Fibroblast of gingiva (primary cell): ENCODE measurements around the gene MTCH2.

Experiments
- DNase-seq: peaks from one replicate; pipeline ENCODE4 v3.0.0-alpha.2; 2011; ENCODE audit warnings: low read depth

MTCH2 gene

DNA sequence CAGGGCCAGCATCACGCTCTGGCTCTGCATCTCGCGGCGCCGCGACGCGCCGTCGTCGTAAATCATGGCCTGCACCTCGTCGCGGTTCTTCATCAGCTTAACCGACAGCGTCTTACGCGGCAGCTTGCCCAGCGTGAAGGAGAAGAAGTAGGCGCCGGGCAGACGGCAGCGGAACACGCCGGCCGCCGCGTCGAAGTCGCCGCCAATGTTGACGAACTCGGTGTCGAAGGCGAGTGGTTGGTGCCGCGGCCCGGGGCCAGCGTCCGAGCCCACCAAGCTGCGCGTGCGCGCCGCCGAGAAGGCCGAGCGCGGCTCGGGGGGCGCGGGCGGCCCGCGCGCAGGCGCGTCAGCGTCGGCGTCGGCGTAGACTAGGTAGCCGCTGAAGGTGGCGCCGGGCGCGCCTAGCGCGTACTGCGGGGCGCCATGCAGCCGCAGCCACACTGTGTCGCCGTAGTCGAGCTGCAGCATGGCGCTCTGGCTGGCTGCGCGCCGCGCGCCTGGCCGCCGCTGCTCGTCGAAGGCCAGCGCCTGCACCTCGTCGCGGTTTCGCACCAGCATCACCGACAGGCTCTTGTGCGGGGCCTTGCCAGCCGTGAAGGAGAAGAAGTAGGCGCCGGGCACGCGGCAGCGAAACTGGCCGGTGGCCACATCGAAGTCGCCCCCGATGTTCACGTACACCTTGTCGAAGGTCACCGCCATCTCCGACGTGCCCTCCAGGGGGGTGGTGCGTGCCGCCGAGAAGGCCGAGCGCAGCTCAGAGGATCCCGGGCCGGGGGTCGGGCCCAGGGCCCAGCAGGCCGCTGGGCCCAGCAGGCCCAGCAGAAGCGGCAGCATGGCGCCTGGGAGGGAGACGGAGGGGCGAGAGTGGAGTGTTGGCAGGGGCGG lies 52.1 kb downstream of the MTCH2 start:
- DNase-seq: no peak

DNA sequence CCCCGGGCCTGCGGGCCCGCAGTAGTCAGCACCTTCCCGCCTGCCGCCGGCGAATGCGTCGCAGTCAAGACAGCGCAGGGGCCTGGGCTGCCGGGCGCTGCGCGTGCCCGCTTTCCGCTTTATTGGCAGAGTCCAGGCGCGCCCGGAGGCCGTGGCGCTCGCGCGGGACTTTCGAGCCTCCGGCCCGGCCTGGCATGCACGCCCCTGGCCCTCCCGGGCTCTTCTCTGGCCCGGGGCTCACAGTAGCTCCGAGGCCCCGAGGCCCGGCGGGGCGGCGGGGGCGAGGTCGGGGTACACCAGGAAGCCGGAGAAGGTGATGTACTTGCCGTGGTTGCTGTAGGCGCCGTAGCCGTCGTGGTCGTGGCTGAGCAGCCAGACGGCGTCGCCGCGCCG lies 52.8 kb downstream of the MTCH2 start:
- DNase-seq: no peak

DNA sequence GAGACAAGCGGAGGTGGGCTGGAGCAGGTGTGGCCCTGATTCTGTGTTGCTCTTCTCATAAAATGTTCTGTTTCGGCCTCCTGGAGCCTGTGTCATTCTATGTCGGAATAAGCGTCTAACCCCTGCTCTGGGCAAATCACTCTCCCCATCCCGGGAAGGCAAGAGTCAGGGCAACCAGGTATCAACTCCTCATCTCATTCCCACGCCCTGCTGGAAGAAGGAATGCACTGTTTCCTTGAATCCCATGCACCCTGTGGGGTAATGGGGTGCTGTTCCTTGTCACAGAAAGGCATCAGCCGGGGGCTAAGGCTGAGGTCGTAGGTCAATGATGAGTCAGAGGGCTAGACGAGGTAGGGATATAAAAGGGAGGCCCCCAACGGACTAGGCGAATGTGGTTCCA lies 53.2 kb downstream of the MTCH2 start:
- no peak for DNase-seq

DNA sequence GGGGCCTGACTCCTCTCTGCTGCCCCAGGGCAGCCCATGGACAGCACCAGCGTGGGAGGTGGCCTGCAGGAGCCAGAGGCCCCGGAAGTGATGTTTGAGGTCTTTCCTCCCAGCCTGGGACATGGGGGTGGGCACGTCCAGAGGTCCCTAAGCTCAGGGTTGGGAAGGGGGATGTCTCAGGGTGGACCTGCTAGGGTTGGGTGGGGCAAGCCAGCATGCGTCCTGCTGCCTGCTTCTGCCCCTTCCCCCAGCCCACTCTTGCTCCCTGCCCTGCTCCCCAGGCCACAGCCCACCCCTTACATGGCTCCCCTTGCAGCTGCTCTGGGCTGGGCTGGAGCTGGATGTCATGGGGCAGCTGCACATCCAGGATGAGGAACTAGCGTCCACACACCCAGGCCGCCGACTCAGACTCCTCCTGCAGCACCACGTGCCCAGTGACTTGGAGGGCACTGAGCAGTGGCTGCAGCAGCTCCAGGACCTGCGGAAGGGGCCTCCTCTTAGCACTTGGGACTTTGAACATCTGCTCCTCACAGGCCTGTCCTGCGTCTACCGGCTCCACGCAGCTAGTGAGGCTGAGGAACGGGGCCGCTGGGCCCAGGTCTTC lies 54.5 kb downstream of the MTCH2 start:
- DNase-seq: no peak

DNA sequence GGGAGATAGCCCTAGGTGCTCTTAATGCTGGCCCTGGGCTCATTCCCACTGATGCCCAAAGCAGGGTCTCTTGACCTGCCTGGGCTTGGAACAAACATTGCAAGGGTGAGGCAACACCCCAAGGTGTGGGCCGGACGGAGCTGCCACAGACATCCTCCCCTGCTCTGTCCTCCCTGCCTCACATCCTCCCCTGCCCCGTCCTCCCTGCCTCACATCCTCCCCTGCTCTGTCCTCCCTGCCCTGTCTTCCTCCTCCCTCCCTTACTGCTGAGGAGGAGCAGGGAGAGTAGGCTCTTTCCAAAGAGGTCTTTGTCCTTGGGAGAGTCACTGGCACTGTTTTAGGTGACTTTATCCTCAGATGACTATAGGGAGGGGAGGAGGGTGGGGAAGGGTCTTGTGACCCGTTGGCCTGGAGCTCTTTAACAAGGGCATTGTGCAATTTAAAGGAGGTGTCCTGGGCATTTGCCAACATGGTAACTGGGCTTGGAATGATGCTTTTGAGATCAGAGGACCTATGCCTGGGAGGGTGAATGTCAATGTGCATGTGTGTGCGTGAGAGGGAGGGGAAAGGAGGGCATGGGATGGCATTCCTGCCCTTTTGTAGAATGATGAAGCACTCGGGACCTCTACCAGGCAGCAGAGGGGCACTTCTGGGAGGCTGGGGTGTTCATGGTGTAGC lies 55.2 kb downstream of the MTCH2 start:
- no peak for DNase-seq

DNA sequence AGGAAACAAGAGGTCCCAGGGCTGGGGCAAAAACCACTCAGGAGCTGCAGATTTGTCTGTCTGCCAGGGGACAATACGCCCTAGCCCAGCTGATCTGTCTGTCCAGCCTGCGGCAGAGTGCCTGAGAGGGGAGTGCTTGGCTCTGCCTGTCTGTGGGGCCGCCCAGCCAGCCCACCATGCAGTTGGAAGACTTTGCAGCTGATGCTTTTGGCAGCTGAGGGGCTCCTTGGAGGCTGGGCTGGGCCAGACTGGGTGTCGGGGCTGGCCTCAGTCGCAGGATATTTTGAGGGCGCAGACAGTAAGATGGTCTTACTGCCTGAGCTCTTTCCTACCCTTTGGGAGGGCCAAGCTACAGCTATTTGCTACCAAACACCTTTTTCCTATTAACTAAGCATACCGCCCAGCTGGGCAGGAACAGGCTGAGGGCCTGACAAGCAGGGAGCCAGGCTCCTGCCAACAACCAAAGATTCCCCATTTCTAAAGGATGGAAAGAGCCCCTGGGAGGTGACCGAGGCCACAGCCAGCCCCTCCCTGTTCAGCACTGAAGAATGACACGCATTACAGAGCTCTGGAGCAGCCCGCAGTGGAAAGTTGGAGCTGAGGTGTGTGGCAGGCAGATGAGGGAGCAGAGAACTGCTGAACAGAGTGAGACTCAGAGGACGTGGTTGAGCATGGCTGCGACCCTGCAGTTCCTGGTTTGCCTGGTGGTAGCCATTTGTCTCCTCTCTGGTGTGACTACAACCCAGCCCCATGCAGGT lies 56.1 kb downstream of the MTCH2 start, which contains the start of gene FAM180B:
FAM180B (plus strand) TSS at position 581 of the 758 bp plus-strand sequence; CDS start at position 672, 91 bp downstream.
- peak; percentile 23 for DNase-seq

DNA sequence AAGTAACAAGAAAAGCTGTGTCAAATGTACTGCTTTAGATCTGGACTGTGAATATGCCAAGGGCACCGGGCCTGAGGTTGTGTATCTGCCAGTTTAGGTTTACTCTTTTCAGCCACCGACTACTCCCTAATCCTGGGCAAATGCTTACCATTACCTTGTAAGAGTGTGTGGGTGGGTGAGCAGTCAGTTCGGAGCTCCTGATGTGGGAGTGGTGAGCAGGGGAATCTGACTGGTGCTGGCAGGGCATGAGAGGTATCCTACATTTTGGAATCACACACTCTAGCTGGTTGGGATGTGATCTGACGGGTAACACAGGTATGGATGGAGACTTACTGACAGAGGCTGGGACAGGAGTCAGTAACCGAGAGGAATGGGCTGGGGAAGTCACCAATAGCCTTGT lies 58.5 kb downstream of the MTCH2 start:
- no peak for DNase-seq

DNA sequence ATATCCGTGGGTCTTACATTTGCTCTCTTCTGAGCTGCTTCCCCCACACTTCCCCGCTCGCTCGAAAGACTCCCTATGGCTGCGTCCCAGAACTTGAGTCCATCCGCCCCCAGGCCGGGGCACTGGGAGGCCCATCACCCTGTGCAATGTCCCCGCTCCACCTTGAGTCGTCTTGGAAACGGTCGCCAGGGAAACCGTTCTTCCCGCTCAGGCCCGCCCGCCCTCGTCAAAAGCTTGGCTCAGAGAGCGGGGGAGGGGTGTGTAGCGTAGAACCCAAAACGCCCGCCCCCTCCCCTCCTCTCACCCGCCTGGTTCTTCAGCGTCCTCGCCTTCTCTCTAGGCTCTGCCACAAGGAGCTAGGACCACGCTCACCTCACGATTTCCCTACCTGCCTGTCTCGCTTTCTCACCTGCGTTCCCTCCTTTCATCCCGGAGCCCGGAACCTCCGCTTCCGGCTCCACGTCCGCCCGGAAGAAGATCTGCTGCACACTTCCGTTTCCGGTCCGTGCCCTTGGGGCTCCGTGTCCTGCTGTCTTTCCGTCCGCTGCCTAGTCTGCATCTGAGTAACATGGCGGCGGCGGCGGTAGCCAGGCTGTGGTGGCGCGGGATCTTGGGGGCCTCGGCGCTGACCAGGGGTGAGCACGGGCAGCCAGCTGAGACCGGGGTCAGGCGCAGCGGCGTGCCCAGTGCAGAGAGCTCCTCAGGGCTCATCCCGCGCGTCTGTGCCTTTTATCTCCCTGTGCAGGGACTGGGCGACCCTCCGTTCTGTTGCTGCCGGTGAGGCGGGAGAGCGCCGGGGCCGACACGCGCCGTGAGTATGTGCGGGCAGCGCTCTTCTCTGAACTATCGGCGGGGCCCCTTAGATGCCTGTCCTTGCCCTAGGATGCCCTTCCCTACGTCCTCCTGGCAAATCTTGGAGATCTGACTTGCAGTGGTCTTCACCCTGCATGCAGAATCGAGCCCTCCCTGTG lies 63.5 kb downstream of the MTCH2 start, which contains the start of the genes KBTBD4 and NDUFS3:
KBTBD4 (minus strand) TSS at position 447 of the 971 bp plus-strand sequence; CDS start at position 428, 19 bp downstream.
NDUFS3 (plus strand) TSS at position 551 of the 971 bp plus-strand sequence; CDS start at position 569, 18 bp downstream.
- DNase-seq: peak; percentile 85

DNA sequence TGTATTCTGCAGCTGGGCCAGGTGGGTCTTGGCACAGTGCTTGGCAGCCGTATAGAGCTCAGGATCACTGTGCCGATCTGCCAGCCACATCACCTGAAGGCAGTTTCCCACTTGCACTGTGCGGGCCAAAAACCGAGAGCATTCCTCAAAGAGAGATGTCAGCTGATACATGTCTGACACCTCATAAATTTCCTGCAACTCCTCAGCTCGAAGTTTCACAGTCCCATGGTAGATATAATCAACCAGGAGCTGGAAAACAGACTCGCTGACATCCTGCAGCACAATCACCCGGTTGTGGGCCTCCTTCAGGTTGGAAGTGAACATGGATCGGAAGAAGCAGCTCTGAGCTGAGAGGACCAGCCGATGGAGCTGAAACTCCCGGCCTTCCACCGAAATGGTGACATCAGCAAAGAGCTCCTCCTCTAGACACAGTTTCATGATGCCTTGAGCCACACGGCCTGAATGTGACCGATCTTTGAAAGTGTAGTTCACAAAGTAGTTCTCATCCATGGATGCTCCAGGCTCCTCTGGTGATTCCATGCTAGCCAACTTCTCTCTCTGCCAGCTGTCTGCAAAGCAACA lies 64.8 kb downstream of the MTCH2 start:
- no peak for DNase-seq

DNA sequence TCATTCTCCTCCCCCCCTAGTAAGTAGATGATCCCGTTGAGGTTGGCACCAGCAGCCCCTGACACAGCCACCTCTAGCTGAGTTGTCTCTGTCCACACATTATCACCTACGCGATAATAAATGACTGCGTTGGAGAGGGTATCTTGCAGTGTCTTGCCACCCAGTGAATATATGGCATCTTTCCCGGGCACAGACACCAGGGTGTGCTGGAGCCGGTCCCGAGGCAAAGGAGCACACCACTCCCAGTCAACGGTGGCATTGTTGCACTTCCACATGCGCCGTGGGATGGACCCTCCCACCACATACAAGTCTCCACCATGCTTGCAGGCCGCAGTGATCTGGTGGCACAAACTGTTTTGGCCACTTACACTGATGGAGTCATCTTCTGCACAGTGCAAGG lies 69.0 kb downstream of the MTCH2 start:
- DNase-seq: no peak

DNA sequence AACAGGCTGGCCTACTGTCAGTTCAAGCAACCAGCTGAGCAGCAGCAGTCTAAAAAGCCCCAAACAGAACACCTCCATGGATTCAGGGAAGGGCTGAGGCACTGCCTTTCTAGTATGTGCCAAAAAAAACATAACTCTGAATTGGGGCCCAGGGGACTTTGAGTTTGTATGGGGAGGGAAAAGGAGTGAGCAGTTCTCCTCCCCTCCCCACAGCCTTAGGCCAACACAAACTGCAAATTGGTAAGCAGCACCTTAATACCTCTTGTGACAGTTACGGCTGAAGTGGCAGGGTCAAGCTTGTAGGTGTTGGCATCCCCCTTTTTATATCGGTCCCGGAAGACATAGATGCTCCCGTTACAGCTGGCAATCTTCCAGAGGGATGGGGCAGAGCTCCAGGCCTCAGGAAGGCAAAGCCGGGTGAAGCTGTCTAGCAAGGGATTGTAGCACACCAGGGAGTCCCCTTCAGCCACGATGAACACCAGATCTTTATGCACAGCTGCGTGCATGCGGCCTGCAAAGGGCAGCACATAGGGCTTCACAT lies 69.6 kb downstream of the MTCH2 start:
- no peak for DNase-seq

DNA sequence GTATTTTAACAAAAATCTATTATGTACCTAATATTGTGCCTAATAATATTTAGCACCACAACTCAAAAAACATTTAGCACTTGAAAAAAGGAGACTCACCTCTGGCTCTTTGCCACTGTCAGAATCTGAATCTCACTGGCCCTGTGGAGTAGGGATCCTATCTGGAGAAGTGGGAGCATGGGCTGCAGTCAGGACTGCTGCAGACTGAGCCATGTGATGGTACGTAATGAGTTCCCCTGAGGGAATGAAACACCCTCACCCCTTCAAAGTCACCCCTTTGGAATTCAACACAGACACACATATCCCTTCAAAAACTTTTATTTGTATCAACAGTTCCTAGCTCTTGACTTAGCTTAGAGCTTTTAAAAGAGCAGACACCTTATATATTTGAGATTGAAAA lies 70.5 kb downstream of the MTCH2 start:
- peak; percentile 21 for DNase-seq

DNA sequence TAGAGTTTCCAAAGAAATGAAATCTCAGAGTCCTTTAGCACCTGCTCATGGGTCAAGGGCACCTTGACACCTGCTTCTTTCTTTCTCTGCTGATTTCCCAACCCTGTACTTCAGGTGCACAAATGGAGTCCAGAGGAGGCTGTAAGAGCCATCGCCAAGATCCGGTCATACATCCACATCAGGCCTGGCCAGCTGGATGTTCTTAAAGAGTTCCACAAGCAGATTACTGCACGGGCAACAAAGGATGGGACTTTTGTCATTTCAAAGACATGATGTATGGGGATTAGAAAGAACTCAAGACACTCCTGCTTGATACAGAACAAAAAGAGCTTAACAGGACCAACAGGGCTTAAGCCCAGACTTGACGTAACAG lies 71.0 kb downstream of the MTCH2 start:
- no peak for DNase-seq

DNA sequence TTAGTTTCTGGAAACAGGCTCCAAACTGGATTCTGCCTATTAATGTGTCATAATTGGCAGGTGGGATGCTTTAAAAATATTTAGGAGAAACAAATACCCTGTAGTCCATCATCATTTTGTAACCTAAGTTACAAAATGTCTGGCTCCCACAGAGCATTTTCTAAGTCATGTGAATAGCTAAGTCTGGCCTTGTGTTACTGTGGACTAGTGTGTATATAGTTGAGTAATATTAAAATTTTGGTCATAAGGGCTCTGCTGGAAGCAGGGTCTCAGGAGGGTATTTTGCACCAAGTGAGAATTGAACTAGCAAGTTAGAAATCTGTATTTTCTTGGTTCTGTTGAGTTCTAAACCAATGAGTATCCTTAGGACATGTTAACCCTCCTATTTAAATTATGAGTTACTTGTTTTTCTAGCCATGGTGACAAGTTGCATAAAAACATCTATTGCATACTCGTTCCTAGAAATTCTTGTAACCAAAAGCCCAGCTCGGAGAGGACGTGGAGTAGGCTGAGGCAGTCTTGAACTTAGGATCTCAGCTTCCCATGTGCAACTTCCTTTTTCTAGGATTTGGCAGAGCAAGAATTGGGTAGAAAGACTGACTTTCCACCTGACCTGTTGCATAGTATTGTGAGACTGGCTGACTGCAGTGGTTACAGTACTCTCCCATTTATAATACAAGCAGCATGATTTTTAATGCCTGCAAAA lies 71.6 kb downstream of the MTCH2 start:
- peak; percentile 19 for DNase-seq

DNA sequence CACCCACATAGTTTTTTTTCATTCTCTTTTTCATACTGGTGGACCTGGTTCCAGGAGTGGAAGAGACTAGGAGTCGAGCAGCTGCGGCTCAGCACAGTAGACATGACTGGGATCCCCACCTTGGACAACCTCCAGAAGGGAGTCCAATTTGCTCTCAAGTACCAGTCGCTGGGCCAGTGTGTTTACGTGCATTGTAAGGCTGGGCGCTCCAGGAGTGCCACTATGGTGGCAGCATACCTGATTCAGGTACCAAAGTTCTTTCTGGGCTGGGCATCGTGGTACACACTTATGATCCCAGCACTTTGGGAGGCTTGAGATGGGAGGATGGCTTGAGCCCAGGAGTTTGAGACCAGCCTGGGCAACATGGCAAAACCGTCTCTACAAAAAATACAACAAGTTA lies 72.7 kb downstream of the MTCH2 start:
- no peak for DNase-seq
